ENCODE results near the gene GPSM3. TPM values are rescaled to one million over a fixed set of nuclear protein-coding genes. Genes with fewer than 3 reads are reported as not detected.

GPSM3 gene
- total and polyA plus RNA-seq, 2 donors (not counting 3 experiments of a cell fraction or from before 2014, with no cell fraction given), result 19.5 to 21.6 TPM

- ChIA-PET POLR2A (no interaction called here), CTCF (no interaction called here)
- FAIRE-seq (no peak), DNase-seq (ENCODE audit: low read depth, low spot score) (no peak)
- Histone ChIP-seq H3K4me1 (ENCODE audit: control insufficient read depth, extremely low read depth, insufficient read depth, low read length) (no peaks in the 10 kb centered on the region), H3K9ac (replicated peaks; ENCODE audit: extremely low read depth, insufficient read depth, low read length) (no peak overlapping the region), H3K27me3 (ENCODE audit: control insufficient read depth in 2 of 2, insufficient read depth in 2 of 2, low read length in 2 of 2) (no peaks in the 10 kb centered on the region), H2AFZ (ENCODE audit: low read depth, low read length) (no peak overlapping the region), H3K4me3 (replicated peaks in 1 of 3; ENCODE audit: insufficient read depth in 1 of 3, low read depth in 1 of 3, low read length in 3 of 3) (no peak overlapping the region), H3K4me2 (ENCODE audit: insufficient read depth, low read length) (no peak overlapping the region), H3K27ac (ENCODE audit: insufficient read depth, low read depth, low read length) (no peak overlapping the region), H3K79me2 (ENCODE audit: control insufficient read depth, insufficient read depth, low read length) (no peaks in the 10 kb centered on the region), H3K36me3 (ENCODE audit: control insufficient read depth in 2 of 2, extremely low read depth in 1 of 2, insufficient read depth in 2 of 2, low read length in 2 of 2) (peaks cover 5 to 13% of the 10 kb centered on the region in 2 experiments), H3K9me1 (replicated peaks; ENCODE audit: control insufficient read depth, extremely low read depth, insufficient read depth, low read length) (no peaks in the 10 kb centered on the region), H3K9me3 (replicated peaks; ENCODE audit: control insufficient read depth, insufficient read depth, low read length) (no peaks in the 10 kb centered on the region), H4K20me1 (replicated peaks; ENCODE audit: control insufficient read depth, extremely low read depth, insufficient read depth, low read length) (no peaks in the 10 kb centered on the region)
- dilution Hi-C loops (cut with MboI; ENCODE audit: extremely low pct_ligation_motif_present, low sequenced_read_pairs), result no loop called here
- TF ChIP-seq POLR2A (IDR thresholded peaks at IDR 0.05; ENCODE audit: low read depth, low read length), result no peak
- TF ChIP-seq POLR2AphosphoS5 (IDR thresholded peaks at IDR 0.05; ENCODE audit: insufficient read depth, low read depth, low read length), result no peak
- no peak for TF ChIP-seq FOS (IDR thresholded peaks at IDR 0.05; ENCODE audit: borderline replicate concordance, insufficient read depth, low read length)
- TF ChIP-seq GATA2 (IDR thresholded peaks at IDR 0.05; ENCODE audit: insufficient read depth, insufficient read length, low read depth, low read length), result no peak
- no peak for TF ChIP-seq JUN (IDR thresholded peaks at IDR 0.05; ENCODE audit: borderline replicate concordance, insufficient read depth, insufficient read length, low read depth)
- TF ChIP-seq, protein P1, sequence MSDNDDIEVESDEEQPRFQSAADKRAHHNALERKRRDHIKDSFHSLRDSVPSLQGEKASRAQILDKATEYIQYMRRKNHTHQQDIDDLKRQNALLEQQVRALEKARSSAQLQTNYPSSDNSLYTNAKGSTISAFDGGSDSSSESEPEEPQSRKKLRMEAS (IDR thresholded peaks at IDR 0.05; ENCODE audit: insufficient read depth, insufficient read length), result no peak
- TF ChIP-seq, protein P2, sequence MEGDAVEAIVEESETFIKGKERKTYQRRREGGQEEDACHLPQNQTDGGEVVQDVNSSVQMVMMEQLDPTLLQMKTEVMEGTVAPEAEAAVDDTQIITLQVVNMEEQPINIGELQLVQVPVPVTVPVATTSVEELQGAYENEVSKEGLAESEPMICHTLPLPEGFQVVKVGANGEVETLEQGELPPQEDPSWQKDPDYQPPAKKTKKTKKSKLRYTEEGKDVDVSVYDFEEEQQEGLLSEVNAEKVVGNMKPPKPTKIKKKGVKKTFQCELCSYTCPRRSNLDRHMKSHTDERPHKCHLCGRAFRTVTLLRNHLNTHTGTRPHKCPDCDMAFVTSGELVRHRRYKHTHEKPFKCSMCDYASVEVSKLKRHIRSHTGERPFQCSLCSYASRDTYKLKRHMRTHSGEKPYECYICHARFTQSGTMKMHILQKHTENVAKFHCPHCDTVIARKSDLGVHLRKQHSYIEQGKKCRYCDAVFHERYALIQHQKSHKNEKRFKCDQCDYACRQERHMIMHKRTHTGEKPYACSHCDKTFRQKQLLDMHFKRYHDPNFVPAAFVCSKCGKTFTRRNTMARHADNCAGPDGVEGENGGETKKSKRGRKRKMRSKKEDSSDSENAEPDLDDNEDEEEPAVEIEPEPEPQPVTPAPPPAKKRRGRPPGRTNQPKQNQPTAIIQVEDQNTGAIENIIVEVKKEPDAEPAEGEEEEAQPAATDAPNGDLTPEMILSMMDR (IDR thresholded peaks at IDR 0.05; ENCODE audit: extremely low read depth in 1 of 2, insufficient read depth in 1 of 2, low read depth in 1 of 2, low read length in 2 of 2), result no peak
- no peak for TF ChIP-seq EZH2 (IDR thresholded peaks at IDR 0.05; ENCODE audit: borderline replicate concordance, low read depth, low read length, severe bottlenecking)
- TF ChIP-seq MYC (IDR thresholded peaks at IDR 0.05; ENCODE audit: low read depth, low read length), result no peak
- no TSS peak for BruUV-seq (replicated peaks)
- intact Hi-C loops (cut with micrococcal nuclease), result no loop called here
Observed at GRCh38 chr6:32210191-32210601, 17.8 kb upstream of the GPSM3 start.
